Esophagus squamous epithelium (tissue), 4 donors: Measurements from ENCODE around the gene LORICRIN.
A peak's percentile ranks its signal among the peaks of the same experiment; 100 is the strongest.

ENCODE experiments used
- CTCF ChIP-seq, 6 experiments: fragments of 450-650 bp in 4 of 6; fragments of 200-600 bp in 2 of 6; sonication (generic) in 2 of 6; IDR thresholded peaks; one replicate each; pipeline ENCODE4 v1.5.1; 2016 to 2019; ENCODE audit warnings: antibody characterized with exemption in 6 of 6, mild to moderate bottlenecking in 4 of 6, moderate library complexity in 4 of 6
- POLR2A ChIP-seq, 4 donors: fragments of 450-650 bp; IDR thresholded peaks; one replicate each; pipeline ENCODE4 v1.6.1; 2017; ENCODE audit warnings: antibody characterized with exemption in 4 of 4, mild to moderate bottlenecking in 4 of 4, moderate library complexity in 3 of 4

GRCh38 chr1:153277852-153278251, 18.4 kb downstream of the LORICRIN start:
- TF ChIP-seq CTCF (IDR thresholded peaks at IDR 0.05) = peak; percentile 41 to 93 (median 81)
- TF ChIP-seq POLR2A (IDR thresholded peaks at IDR 0.05) = no peak
